ENCODE results near the gene APMAP. TPM values are rescaled to one million over a fixed set of nuclear protein-coding genes. Genes with fewer than 3 reads are reported as not detected.

The APMAP gene
- total and polyA plus RNA-seq, 3 donors from 2014 or later = 92.3 to 135 (median 105) TPM

DNA sequence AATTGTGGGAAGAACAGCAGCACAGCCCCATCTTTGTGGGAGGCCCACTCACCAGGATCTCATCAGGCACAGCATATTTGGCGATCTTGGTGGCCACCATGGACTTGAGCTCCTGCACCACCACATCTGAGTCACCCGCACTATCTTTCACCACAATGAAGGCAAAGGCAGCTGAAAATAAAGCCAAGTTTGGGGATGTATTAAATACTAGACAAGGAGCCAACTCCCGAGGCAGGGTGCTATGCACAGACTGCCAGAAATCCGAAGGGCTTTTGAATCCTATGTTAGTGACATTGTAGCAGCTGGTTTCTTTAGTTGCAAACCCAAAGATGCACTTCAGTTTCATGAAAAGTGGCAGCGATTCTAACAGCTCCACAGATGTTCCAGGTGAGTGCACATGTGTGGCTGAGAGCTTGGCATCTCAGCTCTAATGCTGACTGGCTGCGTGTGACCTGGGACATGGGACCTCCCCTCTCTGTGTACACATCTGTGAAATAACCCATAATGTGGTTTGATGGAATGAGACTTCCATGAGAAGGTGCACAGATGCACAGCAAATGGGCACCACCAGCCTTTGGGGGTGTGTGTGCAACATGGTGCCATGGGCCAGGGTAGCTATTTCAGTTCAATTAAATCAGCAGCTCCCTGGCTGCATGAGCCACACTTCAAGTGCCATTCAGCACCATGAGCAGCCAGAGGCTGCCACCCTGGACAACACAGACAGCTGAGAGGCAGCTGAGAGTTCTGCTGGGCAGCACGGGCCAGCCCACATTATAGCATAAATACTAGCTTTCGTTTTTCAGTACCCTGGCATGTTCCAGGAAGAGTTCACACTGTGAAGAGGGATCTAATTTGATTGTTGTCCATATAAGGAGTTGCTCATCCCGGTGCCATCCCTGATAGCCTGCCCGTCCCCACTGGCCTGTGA lies 16.9 kb upstream of the APMAP start:
- H3K27me3 ChIP-seq = no peaks in the 10 kb centered on the region
- TF ChIP-seq, protein P1, sequence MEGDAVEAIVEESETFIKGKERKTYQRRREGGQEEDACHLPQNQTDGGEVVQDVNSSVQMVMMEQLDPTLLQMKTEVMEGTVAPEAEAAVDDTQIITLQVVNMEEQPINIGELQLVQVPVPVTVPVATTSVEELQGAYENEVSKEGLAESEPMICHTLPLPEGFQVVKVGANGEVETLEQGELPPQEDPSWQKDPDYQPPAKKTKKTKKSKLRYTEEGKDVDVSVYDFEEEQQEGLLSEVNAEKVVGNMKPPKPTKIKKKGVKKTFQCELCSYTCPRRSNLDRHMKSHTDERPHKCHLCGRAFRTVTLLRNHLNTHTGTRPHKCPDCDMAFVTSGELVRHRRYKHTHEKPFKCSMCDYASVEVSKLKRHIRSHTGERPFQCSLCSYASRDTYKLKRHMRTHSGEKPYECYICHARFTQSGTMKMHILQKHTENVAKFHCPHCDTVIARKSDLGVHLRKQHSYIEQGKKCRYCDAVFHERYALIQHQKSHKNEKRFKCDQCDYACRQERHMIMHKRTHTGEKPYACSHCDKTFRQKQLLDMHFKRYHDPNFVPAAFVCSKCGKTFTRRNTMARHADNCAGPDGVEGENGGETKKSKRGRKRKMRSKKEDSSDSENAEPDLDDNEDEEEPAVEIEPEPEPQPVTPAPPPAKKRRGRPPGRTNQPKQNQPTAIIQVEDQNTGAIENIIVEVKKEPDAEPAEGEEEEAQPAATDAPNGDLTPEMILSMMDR (IDR thresholded peaks at IDR 0.05) = no peak
- TF ChIP-seq POLR2A (IDR thresholded peaks at IDR 0.05) = no peak
- WGBS, 2 donors = 84 to 88% methylated on average over 8 to 10 of the region's 10 CpGs
- H3K4me1 ChIP-seq = no peaks in the 10 kb centered on the region
- H3K27ac ChIP-seq = no peak overlapping the region
- no peak overlapping the region for H3K4me3 ChIP-seq
- intact Hi-C loops (cut with DNase I; ENCODE audit: low total_unique reads) = no loop called here
- no peaks in the 10 kb centered on the region for H3K36me3 ChIP-seq (ENCODE audit: low read depth, missing control alignments)
- DNase-seq = no peak
- no peaks in the 10 kb centered on the region for H3K9me3 ChIP-seq

DNA sequence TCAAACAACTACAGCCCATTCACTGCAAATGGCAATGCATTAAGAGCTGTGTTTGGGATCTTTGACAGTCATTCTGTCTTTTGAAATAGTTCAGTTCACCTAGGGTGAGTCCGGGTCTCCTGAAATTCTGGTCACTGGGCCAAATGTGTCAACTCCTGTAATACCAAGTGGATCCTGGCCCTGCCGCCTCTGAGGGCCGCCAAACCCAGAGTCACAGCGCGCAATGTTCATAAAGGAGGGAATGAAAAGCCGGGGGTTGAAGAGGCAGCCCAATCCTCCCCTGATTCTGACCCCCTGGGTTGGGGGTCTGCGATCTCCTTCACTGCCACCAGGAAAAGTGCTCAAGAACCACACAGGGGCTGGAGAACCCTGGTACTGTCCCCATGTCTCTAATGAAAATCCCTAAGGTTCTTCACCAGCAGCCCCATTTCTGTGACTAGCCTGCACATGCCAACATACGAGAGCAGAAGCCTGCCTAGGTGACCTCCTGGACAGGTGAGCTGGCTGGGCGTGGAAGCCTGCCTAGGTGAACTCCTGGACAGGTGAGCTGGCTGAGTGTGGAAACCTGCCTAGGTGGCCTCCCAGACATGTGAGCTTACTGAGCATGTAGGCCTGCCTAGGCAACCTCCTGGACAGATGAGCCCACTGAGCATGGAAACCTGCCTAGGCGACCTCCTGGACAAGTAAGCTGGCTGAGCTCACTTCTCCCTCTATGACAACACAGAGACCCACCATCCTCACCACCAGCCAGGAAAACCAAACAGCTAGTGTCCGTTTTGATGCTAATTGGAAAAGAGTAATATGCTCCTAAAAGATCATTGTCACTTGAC lies 16.1 kb upstream of the APMAP start:
- intact Hi-C loops (cut with DNase I; ENCODE audit: low total_unique reads) = no loop called here
- H3K4me3 ChIP-seq = no peak overlapping the region
- H3K9me3 ChIP-seq = no peaks in the 10 kb centered on the region
- H3K4me1 ChIP-seq = no peaks in the 10 kb centered on the region
- WGBS, 2 donors = 90 to 96% methylated on average over 3 to 11 of the region's 11 CpGs
- DNase-seq = no peak
- TF ChIP-seq, protein P1 (IDR thresholded peaks at IDR 0.05) = no peak
- TF ChIP-seq POLR2A (IDR thresholded peaks at IDR 0.05) = no peak
- H3K27me3 ChIP-seq = no peaks in the 10 kb centered on the region
- no peak overlapping the region for H3K27ac ChIP-seq
- H3K36me3 ChIP-seq (ENCODE audit: low read depth, missing control alignments) = no peaks in the 10 kb centered on the region

DNA sequence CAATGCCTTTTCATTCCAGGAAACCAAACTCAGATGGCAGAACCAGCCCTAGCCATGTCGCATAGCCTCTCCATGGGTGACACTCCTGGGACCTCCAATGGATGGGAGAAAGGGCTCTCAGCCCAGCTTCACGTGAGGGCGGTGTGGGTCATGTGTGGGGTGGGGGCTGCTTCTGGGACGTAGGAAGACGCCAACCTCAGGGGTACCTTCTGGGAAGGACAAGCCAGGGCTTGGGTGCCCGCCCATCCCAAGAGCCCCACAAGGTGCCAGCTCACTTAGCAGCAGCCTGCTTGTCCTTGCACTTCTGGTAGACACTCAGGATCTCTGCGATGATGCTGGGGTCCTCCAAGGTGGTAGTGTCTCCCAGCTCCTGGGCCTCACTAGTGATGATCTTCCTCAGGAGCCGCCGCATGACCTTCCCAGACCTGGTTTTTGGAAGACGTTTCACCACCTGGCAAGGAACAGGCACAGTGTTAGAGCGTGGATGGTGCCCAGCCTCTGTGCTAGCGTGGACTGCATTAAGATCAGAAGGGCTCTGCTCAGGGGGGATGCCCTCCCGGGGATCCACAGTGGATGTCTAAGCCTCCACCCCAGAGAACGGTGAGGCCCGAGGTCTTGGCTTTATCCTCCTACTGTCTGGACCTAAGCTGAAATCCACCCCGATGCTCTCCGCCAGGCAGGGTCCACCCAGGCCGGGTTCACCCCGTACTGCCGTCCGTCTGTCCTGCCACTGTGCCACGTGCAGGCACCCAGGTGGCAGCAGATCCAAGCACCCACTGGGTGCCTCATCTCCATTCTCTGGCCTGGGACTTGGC lies 15.1 kb upstream of the APMAP start:
- no peak for DNase-seq
- Histone ChIP-seq H3K4me1 (no peaks in the 10 kb centered on the region), H3K9me3 (no peaks in the 10 kb centered on the region), H3K27ac (no peak overlapping the region), H3K36me3 (ENCODE audit: low read depth, missing control alignments) (no peaks in the 10 kb centered on the region), H3K4me3 (no peak overlapping the region), H3K27me3 (no peaks in the 10 kb centered on the region)
- TF ChIP-seq POLR2A (IDR thresholded peaks at IDR 0.05) = no peak
- TF ChIP-seq, protein P1 (IDR thresholded peaks at IDR 0.05) = no peak
- intact Hi-C loops (cut with DNase I; ENCODE audit: low total_unique reads) = no loop called here
- WGBS, 2 donors = 87 to 93% methylated on average over 14 to 22 of the region's 22 CpGs

DNA sequence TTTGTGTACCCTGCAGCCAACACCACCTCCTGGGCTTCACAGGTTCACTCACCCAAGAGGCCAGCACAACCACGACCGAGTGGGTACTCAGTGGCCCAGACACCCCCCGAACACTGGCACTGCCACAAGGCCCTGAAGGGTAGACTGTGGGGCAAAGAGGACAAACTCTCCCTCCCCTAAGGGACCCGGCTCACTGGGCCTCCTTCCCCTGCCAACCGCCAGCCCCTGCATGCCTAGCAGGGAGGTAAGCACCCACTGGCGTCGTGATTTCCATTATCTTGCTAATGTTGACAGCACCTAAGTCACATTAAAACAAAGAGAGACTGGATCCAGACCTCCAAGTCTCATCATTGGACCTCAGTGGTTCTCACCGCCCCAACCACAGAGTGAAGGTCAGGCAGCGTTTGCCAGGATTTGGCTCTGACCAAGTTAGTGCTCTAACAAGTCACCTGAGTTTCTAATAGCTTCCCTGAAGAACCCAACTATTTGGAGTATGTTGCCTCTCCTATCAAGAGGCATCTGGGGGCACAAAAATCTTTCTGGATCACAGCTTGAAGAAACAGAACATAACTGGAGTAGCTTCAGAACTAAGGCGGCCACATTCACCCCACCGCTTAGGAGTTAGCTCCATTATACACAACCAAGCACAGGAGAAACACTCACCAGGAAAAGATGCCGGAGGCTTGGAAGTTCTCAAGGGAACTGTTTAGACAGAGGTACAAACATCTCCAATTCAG lies 14.0 kb upstream of the APMAP start:
- Histone ChIP-seq H3K9me3 (no peaks in the 10 kb centered on the region), H3K4me3 (no peak overlapping the region), H3K36me3 (ENCODE audit: low read depth, missing control alignments) (no peaks in the 10 kb centered on the region), H3K27ac (no peak overlapping the region), H3K4me1 (no peaks in the 10 kb centered on the region), H3K27me3 (no peaks in the 10 kb centered on the region)
- DNase-seq = no peak
- intact Hi-C loops (cut with DNase I; ENCODE audit: low total_unique reads) = no loop called here
- TF ChIP-seq POLR2A (IDR thresholded peaks at IDR 0.05) = no peak
- TF ChIP-seq, protein P1 (IDR thresholded peaks at IDR 0.05) = no peak
- 84 to 85% methylated on average over 12 of the region's 12 CpGs for WGBS, 2 donors

Measured in testis (tissue), 3 donors.